ENCODE measurements around the gene APOBEC3A. TPM values are rescaled to one million over a fixed set of nuclear protein-coding genes. Genes with fewer than 3 reads are reported as not detected.

The APOBEC3A gene
- not detected in 2 replicates for polyA plus RNA-seq (2011; rRNA removed)
- polyA minus RNA-seq (2011; rRNA and poly(A)+ RNA removed): not detected in 2 replicates

DNA sequence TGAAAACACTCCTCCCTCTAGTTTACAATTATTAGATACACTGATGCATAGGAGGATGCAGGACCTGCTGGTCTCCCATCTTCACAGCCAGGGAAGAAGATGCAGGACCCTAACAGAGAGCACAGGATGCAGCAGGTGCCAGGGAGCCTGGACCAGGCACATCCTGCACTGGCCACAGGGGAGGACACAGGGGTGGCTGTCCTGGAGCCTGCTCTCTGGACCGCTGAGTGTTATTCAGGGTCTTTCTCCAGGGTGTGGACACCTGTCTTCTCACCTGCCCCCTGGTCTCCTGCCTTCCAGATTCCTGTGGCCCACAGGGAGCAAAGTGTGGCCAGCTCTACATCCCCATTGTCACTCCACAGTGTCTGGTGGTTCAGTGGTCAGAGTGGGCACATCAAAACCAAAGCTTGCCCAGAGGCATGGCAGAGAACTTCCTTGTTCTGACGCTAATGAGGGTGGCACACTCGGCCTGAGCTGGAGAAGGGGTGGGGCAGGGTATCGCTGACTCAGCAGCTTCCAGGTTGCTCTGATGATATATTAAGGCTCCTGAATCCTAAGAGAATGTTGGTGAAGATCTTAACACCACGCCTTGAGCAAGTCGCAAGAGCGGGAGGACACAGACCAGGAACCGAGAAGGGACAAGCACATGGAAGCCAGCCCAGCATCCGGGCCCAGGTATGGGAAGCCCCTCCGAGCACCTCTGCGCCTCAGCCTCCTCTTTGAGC lies at the start of gene APOBEC3A:
TSS of gene APOBEC3A (plus strand) at position 564 of the 725 bp plus-strand sequence. CDS start at position 647, 83 bp downstream.
- Histone ChIP-seq H3K36me3 (ENCODE audit: control insufficient read depth, insufficient read depth, low read length) (no peaks in the 10 kb centered on the region), H3K4me3 (ENCODE audit: low read depth, low read length) (no peak within 1 kb of the TSS), H3K27me3 (ENCODE audit: control insufficient read depth, insufficient read depth, low read length) (peaks cover 13% of the 10 kb centered on the region)
- ChIA-PET POLR2A (no interaction called here), CTCF (no interaction called here)
- TF ChIP-seq, protein P1, sequence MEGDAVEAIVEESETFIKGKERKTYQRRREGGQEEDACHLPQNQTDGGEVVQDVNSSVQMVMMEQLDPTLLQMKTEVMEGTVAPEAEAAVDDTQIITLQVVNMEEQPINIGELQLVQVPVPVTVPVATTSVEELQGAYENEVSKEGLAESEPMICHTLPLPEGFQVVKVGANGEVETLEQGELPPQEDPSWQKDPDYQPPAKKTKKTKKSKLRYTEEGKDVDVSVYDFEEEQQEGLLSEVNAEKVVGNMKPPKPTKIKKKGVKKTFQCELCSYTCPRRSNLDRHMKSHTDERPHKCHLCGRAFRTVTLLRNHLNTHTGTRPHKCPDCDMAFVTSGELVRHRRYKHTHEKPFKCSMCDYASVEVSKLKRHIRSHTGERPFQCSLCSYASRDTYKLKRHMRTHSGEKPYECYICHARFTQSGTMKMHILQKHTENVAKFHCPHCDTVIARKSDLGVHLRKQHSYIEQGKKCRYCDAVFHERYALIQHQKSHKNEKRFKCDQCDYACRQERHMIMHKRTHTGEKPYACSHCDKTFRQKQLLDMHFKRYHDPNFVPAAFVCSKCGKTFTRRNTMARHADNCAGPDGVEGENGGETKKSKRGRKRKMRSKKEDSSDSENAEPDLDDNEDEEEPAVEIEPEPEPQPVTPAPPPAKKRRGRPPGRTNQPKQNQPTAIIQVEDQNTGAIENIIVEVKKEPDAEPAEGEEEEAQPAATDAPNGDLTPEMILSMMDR (IDR thresholded peaks at IDR 0.05; ENCODE audit: insufficient read depth, low read depth, low read length): no peak
- DNase-seq (ENCODE audit: low read depth): no peak

DNA sequence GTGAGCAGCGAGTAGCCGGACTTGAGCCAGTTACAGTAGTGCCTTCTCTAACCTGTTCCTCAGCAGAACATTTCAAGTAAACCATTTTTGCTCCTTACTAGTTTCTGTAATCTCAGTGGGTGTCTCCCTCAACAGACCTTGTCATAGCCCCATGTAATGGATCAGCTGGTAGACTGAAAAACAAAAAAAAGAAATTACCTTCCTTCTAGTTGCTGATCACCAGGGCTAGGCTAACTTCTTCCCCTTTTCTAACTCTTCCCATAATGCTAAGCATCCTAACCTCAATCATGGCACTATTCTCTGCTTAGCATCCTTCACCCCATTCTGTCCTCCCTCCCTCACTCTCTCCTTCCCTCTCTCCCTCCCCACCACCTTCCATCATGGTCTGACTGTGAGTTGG lies 49.6 kb upstream of the APOBEC3A start:
- H3K36me3 ChIP-seq (ENCODE audit: control insufficient read depth, insufficient read depth, low read length): no peaks in the 10 kb centered on the region
- H3K27me3 ChIP-seq (ENCODE audit: control insufficient read depth, insufficient read depth, low read length): peaks cover 4% of the 10 kb centered on the region
- no peak overlapping the region for H3K4me3 ChIP-seq (ENCODE audit: low read depth, low read length)
- POLR2A ChIA-PET: no interaction called here
- TF ChIP-seq, protein P1 (IDR thresholded peaks at IDR 0.05; ENCODE audit: insufficient read depth, low read depth, low read length): no peak
- CTCF ChIA-PET: no interaction called here
- DNase-seq (ENCODE audit: low read depth): no peak

GRCh38 chr22:38911434-38911833 lies 46.0 kb upstream of the APOBEC3A start:
- ChIA-PET CTCF (interaction anchor here (0.8 to 1.9 kb wide), 3 partner anchors 14 to 42 kb away, joined by 3 to 4 read pairs (median 3); no protein-coding TSS in a partner anchor), POLR2A (no interaction called here)
- H3K4me3 ChIP-seq (ENCODE audit: low read depth, low read length): no peak overlapping the region
- H3K27me3 ChIP-seq (ENCODE audit: control insufficient read depth, insufficient read depth, low read length): peaks cover 5% of the 10 kb centered on the region
- DNase-seq (ENCODE audit: low read depth): no peak
- TF ChIP-seq, protein P1 (IDR thresholded peaks at IDR 0.05; ENCODE audit: insufficient read depth, low read depth, low read length): no peak
- H3K36me3 ChIP-seq (ENCODE audit: control insufficient read depth, insufficient read depth, low read length): no peaks in the 10 kb centered on the region

DNA sequence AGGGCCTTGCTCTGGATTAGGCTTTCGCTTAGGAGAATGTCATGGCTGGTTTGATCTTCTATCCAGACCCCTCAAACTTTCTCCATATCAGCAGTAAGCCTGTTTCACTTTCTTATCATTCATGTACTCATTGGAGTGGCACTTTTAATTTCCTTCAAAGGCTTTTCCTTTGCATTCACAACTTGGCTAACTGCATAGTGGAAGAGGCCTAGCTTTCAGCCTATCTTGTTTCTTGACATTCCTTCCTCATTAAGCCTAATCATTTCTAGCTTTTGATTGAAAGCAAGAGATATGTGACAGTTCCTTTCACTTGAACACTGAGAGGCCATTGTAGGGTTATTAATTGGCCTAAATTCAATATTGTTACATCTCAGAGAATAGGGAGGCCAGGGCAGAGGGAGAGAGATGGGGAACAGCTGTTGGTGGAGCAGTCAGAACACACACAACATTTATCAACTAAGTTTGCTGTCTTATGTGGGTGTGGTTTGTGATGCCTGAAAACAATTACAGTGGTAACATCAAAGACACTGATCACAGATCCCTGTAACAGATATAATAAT lies 37.7 kb upstream of the APOBEC3A start:
- ChIA-PET CTCF (interaction anchor here (1.5 to 2.9 kb wide), 2 partner anchors 8 to 49 kb away, joined by 5 to 10 read pairs; no protein-coding TSS in a partner anchor), POLR2A (no interaction called here)
- TF ChIP-seq, protein P1 (IDR thresholded peaks at IDR 0.05; ENCODE audit: insufficient read depth, low read depth, low read length): no peak
- Histone ChIP-seq H3K36me3 (ENCODE audit: control insufficient read depth, insufficient read depth, low read length) (no peaks in the 10 kb centered on the region), H3K27me3 (ENCODE audit: control insufficient read depth, insufficient read depth, low read length) (peaks cover 7% of the 10 kb centered on the region), H3K4me3 (ENCODE audit: low read depth, low read length) (no peak overlapping the region)
- no peak for DNase-seq (ENCODE audit: low read depth)

DNA sequence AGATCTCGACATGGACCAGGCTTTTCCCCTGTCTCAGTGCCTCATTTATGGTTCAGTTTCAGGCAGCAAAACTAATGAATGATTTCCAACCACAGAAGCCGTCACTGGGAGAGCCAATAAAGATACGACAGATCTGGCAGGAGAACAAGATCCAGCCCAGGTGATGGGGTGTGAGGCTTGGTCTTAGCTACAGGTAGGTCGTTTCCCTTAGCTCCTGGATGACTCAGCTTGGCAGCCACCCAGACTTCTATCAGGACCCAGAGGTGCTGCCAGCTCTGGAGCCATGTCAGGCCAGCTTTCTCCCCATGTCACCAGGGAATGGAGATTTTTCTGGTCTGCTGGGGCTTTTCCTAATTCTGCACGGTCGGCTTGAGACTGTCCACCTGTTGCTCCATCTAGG lies 36.3 kb upstream of the APOBEC3A start:
- ChIA-PET POLR2A (no interaction called here), CTCF (interaction anchor here (0.6 to 2.9 kb wide), 2 partner anchors 51 to 362 kb away, joined by 3 to 10 read pairs; no protein-coding TSS in a partner anchor)
- Histone ChIP-seq H3K27me3 (ENCODE audit: control insufficient read depth, insufficient read depth, low read length) (peaks cover 7% of the 10 kb centered on the region), H3K4me3 (ENCODE audit: low read depth, low read length) (no peak overlapping the region), H3K36me3 (ENCODE audit: control insufficient read depth, insufficient read depth, low read length) (no peaks in the 10 kb centered on the region)
- DNase-seq (ENCODE audit: low read depth): no peak
- TF ChIP-seq, protein P1 (IDR thresholded peaks at IDR 0.05; ENCODE audit: insufficient read depth, low read depth, low read length): no peak

Data from BJ (cell line).